Hepatocyte (in vitro differentiated cells): Measurements from ENCODE around the gene FAM167B. TPM values are rescaled to one million over a fixed set of nuclear protein-coding genes. Genes with fewer than 3 reads are reported as not detected.

Source experiments
- DNase-seq: peaks from one replicate; pipeline ENCODE4 v3.0.0-alpha.2; 2016; ENCODE audit warnings: low spot score
- H2AFZ ChIP-seq: fragments of 200-600 bp; sonication (generic); 2 replicates; pipeline ENCODE4 v1.6.0; 2016; ENCODE audit warnings: antibody characterized with exemption, mild to moderate bottlenecking
- H3K27ac ChIP-seq: fragments of 200-600 bp; sonication (generic); 2 replicates; pipeline ENCODE4 v1.5.1; 2016; ENCODE audit warnings: mild to moderate bottlenecking
- H3K27me3 ChIP-seq: fragments of 200-600 bp; sonication (generic); 2 replicates; pipeline ENCODE4 v1.6.1; 2016
- H3K36me3 ChIP-seq: fragments of 200-600 bp; sonication (generic); replicated peaks from 2 replicates; pipeline ENCODE4 v1.5.1; 2016; ENCODE audit warnings: low read depth; ENCODE audit not compliant: insufficient read depth
- H3K4me1 ChIP-seq: fragments of 200-600 bp; sonication (generic); 2 replicates; pipeline ENCODE4 v1.5.1; 2016; ENCODE audit warnings: mild to moderate bottlenecking, moderate library complexity; ENCODE audit not compliant: insufficient read depth
- H3K4me2 ChIP-seq: fragments of 200-600 bp; sonication (generic); 2 replicates; pipeline ENCODE4 v1.6.0; 2016
- H3K4me3 ChIP-seq: fragments of 200-600 bp; sonication (generic); 2 replicates; pipeline ENCODE4 v1.5.1; 2016; ENCODE audit warnings: mild to moderate bottlenecking
- H3K79me2 ChIP-seq: fragments of 200-600 bp; sonication (generic); 2 replicates; pipeline ENCODE4 v1.6.0; 2017; ENCODE audit warnings: mild to moderate bottlenecking
- H3K9me2 ChIP-seq: fragments of 200-600 bp; sonication (generic); replicated peaks from 2 replicates; pipeline ENCODE4 v1.6.0; 2017; ENCODE audit warnings: mild to moderate bottlenecking; ENCODE audit not compliant: insufficient read depth
- H3K9me3 ChIP-seq: fragments of 200-600 bp; sonication (generic); 2 replicates; pipeline ENCODE4 v1.5.1; 2016; ENCODE audit warnings: low read depth, mild to moderate bottlenecking
- H4K20me1 ChIP-seq: fragments of 200-600 bp; sonication (generic); 2 replicates; pipeline ENCODE4 v1.6.0; 2016; ENCODE audit warnings: mild to moderate bottlenecking; ENCODE audit not compliant: insufficient read depth, poor library complexity, severe bottlenecking
- EZH2 ChIP-seq: fragments of 200-600 bp; sonication (generic); IDR thresholded peaks from 2 replicates; pipeline ENCODE4 v1.6.1; 2016; ENCODE audit warnings: antibody characterized with exemption, mild to moderate bottlenecking, borderline replicate concordance
- EZH2phosphoT487 ChIP-seq: fragments of 200-600 bp; sonication (generic); IDR thresholded peaks from one replicate; pipeline ENCODE4 v1.6.1; 2018; ENCODE audit warnings: antibody characterized with exemption, mild to moderate bottlenecking, low read depth, moderate library complexity; ENCODE audit not compliant: unreplicated experiment, severe bottlenecking
- WGBS: methylation state at CpG from one replicate; pipeline ENCODE4 v1.1.6; 2016; ENCODE audit warnings: low lambda C conversion rate; ENCODE audit errors: missing lambda C conversion rate; 5-methylcytosine and 5-hydroxymethylcytosine counted together
- polyA plus RNA-seq: library from polyadenylated mRNA; unstranded; fragments of >200 nt; fragmentation: Nextera tagmentation; extraction: Ambion mirVana; gene quantifications from 2 replicates; pipeline ENCODE4 v1.2.1, GENCODE V29; 2016
- total RNA-seq: library from RNA; depleted of rRNA; stranded (reverse); fragments of >200 nt; gene quantifications from 2 replicates; pipeline ENCODE4 v1.2.3, GENCODE V29; 2014
- TF ChIP-seq, protein P1 (sequence below): fragments of 200-600 bp; sonication (generic); IDR thresholded peaks from 2 replicates; pipeline ENCODE4 v1.5.1; 2016; ENCODE audit warnings: antibody characterized with exemption, mild to moderate bottlenecking; ENCODE audit not compliant: poor library complexity

FAM167B gene
- total RNA-seq = 0.16 and 0.53 TPM in 2 replicates
- polyA plus RNA-seq = 0.75 TPM in 1 of 2 replicates, not detected in the other

- Histone ChIP-seq H3K9me3 (no peaks in the 10 kb centered on the region), H4K20me1 (no peaks in the 10 kb centered on the region), H3K27me3 (no peaks in the 10 kb centered on the region), H3K4me1 (peaks cover 5% of the 10 kb centered on the region), H3K9me2 (no peaks in the 10 kb centered on the region), H3K79me2 (peaks cover under 1% of the 10 kb centered on the region), H3K4me2 (no peak within 1 kb of the TSS), H3K27ac (no peak within 1 kb of the TSS), H3K4me3 (no peak within 1 kb of the TSS), H2AFZ (no peak within 1 kb of the TSS), H3K36me3 (no peaks in the 10 kb centered on the region)
- DNase-seq = no peak
- 91% methylated on average over 3 of the region's 3 CpGs for WGBS
- TF ChIP-seq EZH2phosphoT487 (no peak), EZH2 (no peak)
- TF ChIP-seq, protein P1, sequence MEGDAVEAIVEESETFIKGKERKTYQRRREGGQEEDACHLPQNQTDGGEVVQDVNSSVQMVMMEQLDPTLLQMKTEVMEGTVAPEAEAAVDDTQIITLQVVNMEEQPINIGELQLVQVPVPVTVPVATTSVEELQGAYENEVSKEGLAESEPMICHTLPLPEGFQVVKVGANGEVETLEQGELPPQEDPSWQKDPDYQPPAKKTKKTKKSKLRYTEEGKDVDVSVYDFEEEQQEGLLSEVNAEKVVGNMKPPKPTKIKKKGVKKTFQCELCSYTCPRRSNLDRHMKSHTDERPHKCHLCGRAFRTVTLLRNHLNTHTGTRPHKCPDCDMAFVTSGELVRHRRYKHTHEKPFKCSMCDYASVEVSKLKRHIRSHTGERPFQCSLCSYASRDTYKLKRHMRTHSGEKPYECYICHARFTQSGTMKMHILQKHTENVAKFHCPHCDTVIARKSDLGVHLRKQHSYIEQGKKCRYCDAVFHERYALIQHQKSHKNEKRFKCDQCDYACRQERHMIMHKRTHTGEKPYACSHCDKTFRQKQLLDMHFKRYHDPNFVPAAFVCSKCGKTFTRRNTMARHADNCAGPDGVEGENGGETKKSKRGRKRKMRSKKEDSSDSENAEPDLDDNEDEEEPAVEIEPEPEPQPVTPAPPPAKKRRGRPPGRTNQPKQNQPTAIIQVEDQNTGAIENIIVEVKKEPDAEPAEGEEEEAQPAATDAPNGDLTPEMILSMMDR = no peak
These were observed at the start of gene FAM167B for GRCh38 chr1:32246888-32247273. FAM167B (plus strand) TSS chr1:32247222; CDS start chr1:32247422, 200 bp downstream.

GRCh38 chr1:32197837-32198236 is 49.2 kb upstream of the FAM167B start:
- H4K20me1 ChIP-seq = no peaks in the 10 kb centered on the region
- no peaks in the 10 kb centered on the region for H3K79me2 ChIP-seq
- H3K36me3 ChIP-seq = no peaks in the 10 kb centered on the region
- TF ChIP-seq EZH2 (no peak), EZH2phosphoT487 (no peak)
- TF ChIP-seq, protein P1 = no peak
- H3K4me1 ChIP-seq = no peaks in the 10 kb centered on the region
- no peaks in the 10 kb centered on the region for H3K27me3 ChIP-seq
- DNase-seq = no peak
- H2AFZ ChIP-seq = no peak overlapping the region
- no peaks in the 10 kb centered on the region for H3K9me2 ChIP-seq
- H3K27ac ChIP-seq = no peak overlapping the region
- H3K4me3 ChIP-seq = no peak overlapping the region
- H3K4me2 ChIP-seq = no peak overlapping the region
- H3K9me3 ChIP-seq = no peaks in the 10 kb centered on the region
- WGBS = 78% methylated on average over 6 of the region's 6 CpGs

DNA sequence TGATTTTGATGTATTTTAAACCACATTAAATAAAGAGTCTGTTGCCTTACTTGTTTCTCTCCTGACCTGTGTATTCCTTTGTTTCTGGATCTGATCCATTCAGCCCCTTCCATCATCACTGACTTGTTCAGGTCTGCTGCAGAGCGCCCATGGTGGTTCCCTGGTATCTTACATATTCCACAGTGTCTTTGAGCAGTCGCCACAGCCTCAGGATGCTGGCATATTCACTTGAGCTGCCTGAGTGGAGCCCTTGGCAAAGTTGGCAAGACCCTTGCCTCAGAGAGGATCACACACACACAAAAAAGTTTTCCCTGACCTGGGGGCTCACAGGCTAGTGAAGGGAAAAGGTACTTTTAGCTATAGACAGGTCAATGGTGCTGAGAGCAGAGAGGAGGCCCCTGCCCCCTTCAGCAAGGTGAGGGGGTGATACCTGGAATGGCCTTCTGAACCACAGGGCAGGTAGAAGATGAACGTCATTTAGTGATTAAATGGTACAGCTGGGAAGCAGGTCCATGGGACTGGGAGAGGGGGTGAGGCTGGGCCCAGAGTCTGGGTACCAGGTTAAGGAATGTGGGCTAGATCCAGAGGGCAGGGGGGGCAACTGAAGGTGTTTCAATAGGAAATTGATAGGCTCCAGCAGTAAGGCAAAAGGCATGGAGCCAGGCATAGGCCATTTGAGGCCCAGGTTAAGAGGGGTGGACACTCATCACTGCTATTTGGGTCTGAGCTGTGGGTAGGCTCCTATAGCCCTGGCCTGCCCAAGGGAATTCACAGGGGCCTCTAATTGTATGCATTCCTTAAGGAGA is 48.6 kb upstream of the FAM167B start:
- no peaks in the 10 kb centered on the region for H4K20me1 ChIP-seq
- no peak overlapping the region for H2AFZ ChIP-seq
- H3K9me3 ChIP-seq = no peaks in the 10 kb centered on the region
- no peaks in the 10 kb centered on the region for H3K79me2 ChIP-seq
- no peak overlapping the region for H3K4me3 ChIP-seq
- H3K9me2 ChIP-seq = no peaks in the 10 kb centered on the region
- no peaks in the 10 kb centered on the region for H3K27me3 ChIP-seq
- WGBS = 90% methylated on average over 3 of the region's 3 CpGs
- H3K36me3 ChIP-seq = no peaks in the 10 kb centered on the region
- no peaks in the 10 kb centered on the region for H3K4me1 ChIP-seq
- DNase-seq = no peak
- TF ChIP-seq, protein P1 = no peak
- TF ChIP-seq EZH2phosphoT487 (no peak), EZH2 (no peak)
- no peak overlapping the region for H3K27ac ChIP-seq
- H3K4me2 ChIP-seq = no peak overlapping the region
